Effector CD4-positive, alpha-beta T cell (primary cell): Measurements from ENCODE around the gene G6PC2.
"Not testable (repeated sequence)": the region's sequence is repeated elsewhere in the genome, so short reads cannot be mapped to it uniquely, and the experiment has no call there.

Experiments
- DNase-seq: peaks from one replicate; pipeline ENCODE4 v3.0.0-alpha.2; 2020

G6PC2 gene

GRCh38 chr2:168907940-168908662, 7.0 kb downstream of the G6PC2 start:
- no peak for DNase-seq

DNA sequence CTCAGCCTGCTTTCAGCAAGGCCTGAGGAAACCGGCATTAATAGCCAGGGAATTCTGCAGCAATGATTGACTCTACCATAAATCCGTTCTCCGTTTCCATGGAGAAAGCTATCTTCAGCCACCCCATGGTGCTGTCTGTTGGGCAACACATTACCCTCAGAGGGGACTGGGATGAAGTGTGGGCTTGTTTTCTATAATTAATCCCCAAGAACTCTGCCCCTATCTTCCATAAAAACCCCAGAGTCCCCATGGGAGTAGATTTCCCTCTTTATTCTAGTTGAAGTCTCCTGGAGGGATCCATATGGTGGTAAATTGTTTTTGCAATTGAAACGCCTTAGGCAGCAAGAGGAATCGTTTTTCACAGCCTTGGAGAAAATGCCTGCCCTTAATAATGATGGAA, 9.2 kb downstream of the G6PC2 start:
- no peak for DNase-seq

DNA sequence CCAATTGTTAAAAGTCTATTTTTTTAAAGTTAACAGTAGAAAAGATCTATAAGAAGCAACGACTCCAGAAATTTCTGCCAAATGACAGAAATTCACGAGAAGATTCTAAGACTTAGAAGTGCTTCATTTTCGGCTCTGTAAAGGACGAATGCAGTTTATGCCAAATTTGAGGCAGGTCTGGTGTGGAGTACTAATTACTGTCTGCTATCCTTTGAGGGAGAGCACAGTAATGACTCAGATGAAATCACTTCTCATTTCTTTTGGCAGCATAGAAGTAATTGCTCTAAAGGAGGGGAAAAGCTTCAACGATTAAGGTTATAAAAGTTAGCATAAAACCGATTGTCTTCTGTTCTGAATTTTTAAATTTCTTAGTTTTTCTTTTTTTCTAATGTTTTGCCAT, 11.4 kb downstream of the G6PC2 start:
- no peak for DNase-seq

GRCh38 chr2:168912901-168913369, 11.8 kb downstream of the G6PC2 start:
- no peak for DNase-seq

DNA sequence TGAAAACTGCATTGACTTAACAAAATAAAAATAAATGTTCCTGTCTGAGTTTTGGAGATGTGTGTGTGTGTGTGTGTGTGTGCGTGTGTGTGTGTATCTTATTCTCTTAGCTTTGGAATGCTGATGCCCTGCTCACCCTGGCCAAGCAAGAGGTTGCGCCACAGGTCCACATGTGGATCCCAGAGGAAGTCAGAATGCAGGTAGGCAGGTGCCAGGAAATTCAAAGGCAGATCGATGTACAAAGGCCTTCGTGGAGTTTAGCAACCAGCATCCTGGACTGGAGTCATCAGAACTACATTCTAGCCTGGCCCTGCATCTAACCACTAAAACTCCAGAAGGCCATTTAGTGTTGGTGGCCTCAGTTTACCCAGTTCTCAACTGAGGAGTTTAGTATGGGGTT, 12.4 kb downstream of the G6PC2 start:
- DNase-seq = no peak

DNA sequence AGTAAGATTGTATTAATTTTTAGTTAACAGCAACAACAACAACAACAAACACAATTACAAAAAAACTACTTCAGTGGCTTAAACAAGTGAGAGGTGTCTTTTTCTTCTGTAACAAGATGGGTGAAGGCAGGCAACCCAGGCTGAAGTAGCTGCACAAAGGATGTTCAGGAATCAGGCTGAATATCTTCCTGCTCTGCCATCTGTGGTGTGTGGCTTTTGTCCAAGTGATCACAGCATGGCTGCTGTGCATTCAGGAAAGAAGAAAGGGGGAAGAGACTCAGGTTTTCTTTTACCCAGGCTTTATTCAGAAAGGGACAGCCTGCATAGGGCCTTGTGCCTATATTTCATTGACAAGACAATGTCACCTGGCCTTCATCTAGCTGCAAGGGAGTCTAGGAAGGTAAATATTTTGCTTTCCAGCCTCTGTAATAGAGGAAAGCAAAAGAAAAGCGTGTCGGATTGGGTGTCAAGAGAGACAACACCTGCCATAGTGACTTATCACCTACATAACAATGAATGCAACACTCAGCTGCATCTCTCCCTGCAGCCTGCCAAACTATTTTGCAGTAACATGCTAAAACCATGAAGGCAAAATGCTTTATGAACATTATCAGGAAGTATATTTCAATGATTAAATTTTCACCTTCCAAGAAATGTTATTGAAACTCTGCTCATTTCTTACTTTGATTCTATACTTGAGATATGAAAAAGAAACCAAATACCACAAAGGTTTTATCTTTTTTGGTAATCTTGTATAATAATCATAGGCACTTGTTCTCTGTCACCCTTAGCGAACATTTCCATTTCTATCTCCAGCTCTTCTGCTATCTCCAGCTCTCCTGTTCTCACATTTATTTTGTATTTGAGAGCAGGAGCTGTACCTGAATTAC, 14.6 kb downstream of the G6PC2 start:
- no peak for DNase-seq

DNA sequence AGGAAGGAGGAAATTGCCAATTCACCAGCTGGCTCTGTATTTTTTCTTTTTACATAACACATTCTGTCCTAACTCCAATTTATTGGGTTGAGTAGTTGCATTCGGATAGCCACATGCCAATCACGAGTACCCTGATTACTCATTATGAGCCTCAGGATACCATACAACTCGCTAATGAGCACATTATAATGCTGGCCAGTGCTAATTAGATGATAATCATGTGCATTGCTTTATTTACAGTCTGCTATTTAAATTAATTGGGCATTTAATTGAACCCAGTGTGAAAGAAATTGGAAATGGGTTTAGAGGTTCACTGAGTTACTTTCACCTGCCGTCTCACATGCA, 15.2 kb downstream of the G6PC2 start:
- DNase-seq = no peak

- no peak for DNase-seq
These were observed 19.5 kb downstream of the G6PC2 start for GRCh38 chr2:168920504-168921157.

DNA sequence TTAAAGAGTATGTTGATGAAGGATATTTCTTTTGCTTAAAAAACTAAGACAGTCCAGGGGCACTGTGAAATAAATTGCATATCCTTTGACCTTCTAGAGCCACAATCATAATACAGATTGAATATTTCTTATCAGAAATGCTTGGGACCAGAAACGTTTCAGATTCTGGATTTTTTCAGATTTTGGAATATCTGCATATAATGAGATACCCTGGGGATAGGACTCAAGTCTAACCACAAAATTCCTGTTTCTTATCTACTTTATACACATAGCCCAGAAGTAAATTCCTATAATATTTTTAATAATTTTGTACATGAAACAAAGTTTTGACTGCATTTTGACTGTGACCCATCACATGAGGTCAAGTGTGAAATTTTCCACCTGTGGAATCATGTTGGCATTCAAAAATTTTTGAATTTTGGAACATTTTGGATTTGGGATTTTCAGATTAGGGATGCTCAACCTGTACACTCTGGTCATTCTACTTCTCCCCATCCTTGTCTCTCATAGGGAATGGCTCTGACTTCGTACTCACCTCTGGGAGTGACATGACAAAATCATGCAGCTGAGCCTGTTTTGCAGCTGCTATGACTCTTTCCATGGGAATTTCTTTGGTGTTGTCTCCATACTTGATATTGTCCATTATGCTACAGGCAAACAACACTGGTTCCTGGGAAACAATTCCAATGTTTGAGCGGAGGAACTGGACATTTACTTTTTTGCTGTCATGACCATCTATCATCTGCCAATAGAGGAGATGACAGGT, 25.7 kb downstream of the G6PC2 start:
- no peak for DNase-seq

DNA sequence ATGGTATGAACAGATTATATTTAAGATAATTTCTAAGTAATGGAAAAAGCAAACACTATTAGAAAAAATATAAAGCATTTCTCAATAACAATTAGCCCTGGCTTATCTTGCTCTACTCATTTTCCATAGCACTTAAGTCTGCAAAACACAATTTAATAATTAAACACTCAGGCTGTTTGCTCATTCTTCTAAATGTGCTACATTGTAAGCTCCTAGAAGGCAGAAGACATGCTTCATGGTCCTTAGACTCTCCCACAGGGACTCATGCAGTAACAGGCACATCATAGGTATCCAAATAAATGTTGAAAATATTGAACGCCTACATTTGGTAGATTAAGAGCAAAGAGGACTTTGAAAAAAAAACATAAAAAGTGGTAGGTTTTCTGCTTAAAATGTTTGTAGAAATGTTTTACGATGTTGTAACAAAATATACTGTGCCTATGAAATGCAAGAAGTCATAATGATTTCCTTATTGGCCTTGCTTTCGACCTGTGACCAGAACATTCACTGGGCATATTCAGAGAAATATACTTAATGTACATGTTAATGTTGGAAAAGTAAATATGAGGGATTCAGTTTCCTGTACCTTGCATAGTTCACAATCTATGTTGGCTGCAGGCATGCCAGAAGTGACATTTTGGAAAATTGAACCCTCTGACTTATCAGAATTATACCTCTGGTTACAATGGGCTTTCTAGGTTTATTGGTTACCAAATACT, 27.2 kb downstream of the G6PC2 start:
- no peak for DNase-seq

DNA sequence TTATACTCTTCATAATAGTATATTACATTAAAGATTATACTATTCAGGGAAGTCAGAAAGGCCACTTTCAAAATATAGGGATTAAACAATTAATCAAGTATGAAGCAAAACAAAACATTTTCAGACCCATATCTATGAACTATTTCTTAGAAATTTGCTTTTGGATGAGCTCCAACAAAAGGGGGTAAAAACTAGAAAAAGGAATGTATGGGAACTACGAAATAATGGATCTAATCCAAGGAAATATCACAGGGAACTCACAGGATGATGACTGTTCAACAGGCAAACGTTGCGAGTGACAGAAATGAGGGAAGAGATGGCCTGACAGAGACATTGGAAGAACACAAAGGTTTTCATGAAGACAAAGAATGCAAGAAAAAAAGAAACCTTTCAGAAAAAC, 27.9 kb downstream of the G6PC2 start:
- DNase-seq = no peak

- DNase-seq = no peak
These were observed 29.2 kb downstream of the G6PC2 start for GRCh38 chr2:168930242-168930641.

GRCh38 chr2:168932174-168932573, 31.1 kb downstream of the G6PC2 start:
- DNase-seq = not testable (repeated sequence)

- DNase-seq = no peak
These were observed 33.7 kb downstream of the G6PC2 start for GRCh38 chr2:168934826-168935225.

GRCh38 chr2:168935810-168936581, 34.9 kb downstream of the G6PC2 start:
- no peak for DNase-seq

DNA sequence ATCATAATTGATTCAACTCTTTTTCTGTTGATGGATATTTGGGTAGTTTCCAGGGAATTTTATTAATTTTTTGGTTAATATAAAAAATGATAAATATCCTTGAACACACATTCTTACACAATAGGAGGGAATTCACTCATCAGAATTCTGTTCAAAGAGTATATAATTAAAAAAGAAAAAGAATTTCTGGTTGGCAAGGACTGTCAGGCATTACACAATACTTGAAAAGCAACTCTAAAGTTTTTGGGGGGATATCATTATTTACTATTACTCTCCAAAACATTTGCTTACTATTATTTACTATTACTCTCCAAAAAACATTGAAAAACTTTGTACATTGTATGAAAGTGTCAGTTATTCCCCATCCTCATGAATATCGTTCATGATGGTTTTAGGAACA, 38.0 kb downstream of the G6PC2 start:
- no peak for DNase-seq

DNA sequence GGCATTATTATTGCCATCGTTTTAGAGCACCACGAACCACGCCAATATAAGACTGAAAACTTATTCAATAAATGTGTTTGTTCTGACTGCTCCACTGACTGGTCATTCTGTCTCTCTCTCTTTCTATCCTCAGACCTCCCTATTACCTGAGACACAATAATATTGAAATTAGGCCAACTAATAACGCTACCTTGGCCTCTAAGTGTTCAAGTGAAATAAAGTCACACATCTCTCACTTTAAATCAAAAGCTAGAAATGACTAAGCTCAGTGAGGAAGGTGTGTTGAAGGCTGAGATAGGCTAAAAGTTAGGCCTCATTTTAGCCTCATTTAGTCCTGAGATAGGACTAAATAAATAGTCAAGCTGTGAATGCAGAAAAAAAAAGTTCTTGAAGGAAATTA, 38.8 kb downstream of the G6PC2 start:
- no peak for DNase-seq

DNA sequence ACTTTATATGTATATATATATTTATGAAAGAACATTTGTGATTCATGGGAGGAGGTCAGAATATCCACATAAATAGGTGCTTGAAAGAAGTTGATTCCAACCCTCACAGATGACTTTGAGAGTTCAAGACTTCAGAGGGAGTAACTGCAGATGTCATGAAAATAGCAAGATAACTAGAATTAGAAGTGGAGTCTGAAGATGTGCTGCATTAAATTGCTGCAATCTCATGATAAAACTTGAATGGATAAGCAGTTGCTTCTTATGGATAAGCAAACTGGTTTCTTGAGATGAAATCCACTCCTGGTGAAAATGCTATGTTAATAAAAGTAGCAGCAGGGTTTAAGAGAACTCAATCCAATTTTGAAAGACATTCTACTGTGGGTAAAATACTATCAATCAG, 40.2 kb downstream of the G6PC2 start:
- no peak for DNase-seq

DNA sequence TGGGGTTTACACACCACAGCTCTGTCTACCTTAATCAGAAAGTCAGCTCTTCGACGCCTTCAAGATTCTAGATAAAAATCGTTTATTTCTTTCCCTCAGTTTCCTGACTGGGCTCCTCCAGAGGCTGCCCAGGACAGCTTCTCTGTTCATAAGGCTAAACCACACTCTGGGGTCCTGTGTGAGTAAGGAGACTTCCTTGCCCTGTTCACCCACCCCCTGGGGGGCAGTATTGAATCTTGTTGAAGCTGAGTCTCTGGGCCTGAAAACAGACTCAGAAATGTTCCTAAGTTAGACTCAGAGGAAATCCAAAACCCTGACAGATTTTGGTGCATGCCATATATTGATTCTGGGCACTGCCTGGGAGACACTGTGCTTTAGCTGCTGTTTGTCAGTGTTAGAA, 43.0 kb downstream of the G6PC2 start:
- DNase-seq = no peak

DNA sequence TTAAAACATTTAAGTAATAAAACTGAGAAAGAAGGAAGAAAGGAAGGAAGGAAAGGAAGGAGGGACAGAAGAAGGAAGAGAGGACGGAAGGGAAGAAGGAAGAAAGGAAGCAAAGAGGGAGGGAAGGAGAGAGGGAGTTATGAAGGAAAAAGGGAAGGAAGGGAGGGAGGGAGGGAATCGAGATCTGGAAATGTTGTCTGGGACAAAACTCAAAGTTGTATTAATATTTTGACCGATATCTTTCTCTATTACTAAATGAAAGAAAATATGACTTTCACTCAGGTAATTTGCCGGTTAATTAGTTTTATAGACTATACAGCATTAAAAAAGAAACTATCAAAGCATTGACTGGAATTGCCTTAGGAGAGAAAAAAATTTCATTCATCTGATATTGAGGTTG, 44.4 kb downstream of the G6PC2 start:
- DNase-seq = no peak

- no peak for DNase-seq
These were observed 47.6 kb downstream of the G6PC2 start for GRCh38 chr2:168948621-168949212.
